Liver (tissue), 9 donors: ENCODE results near the gene WLS. TPM values are rescaled to one million over a fixed set of nuclear protein-coding genes. Genes with fewer than 3 reads are reported as not detected.

Experiments
- DNase-seq: peaks from one replicate; pipeline ENCODE4 v3.0.0-alpha.2; 2017; ENCODE audit warnings: low spot score
- H3K27ac ChIP-seq, 2 donors: one replicate each; pipeline ENCODE4 v1.7.0; 2013; ENCODE audit warnings: inconsistent platforms in 2 of 2, low read length in 2 of 2, control low read depth in 1 of 2, low read depth in 1 of 2, mild to moderate bottlenecking in 1 of 2
- H3K27me3 ChIP-seq, 4 donors: one replicate each; pipeline versions ENCODE4 v1.6.1 to v1.7.0; 2013; ENCODE audit warnings: low read length in 3 of 4, inconsistent platforms in 1 of 4, mild to moderate bottlenecking in 1 of 4, moderate library complexity in 1 of 4; ENCODE audit not compliant: control insufficient read depth in 4 of 4, insufficient read depth in 4 of 4
- H3K36me3 ChIP-seq, 4 donors: one replicate each; pipeline versions ENCODE4 v1.6.1 to v1.7.0; 2013; ENCODE audit warnings: low read length in 3 of 4, mild to moderate bottlenecking in 3 of 4, low read depth in 1 of 4, moderate library complexity in 1 of 4; ENCODE audit not compliant: control insufficient read depth in 4 of 4, insufficient read depth in 3 of 4
- H3K4me1 ChIP-seq, 4 donors: one replicate each; pipeline versions ENCODE4 v1.6.1 to v1.7.0; 2013; ENCODE audit warnings: low read length in 3 of 4, mild to moderate bottlenecking in 3 of 4, moderate library complexity in 1 of 4; ENCODE audit not compliant: control insufficient read depth in 4 of 4, insufficient read depth in 4 of 4
- H3K4me3 ChIP-seq, 3 donors: one replicate each; pipeline versions ENCODE4 v1.6.1 to v1.7.0; 2013; ENCODE audit warnings: low read length in 3 of 3, control low read depth in 1 of 3, low read depth in 1 of 3, mild to moderate bottlenecking in 1 of 3
- H3K9ac ChIP-seq, 2 donors: one replicate each; pipeline ENCODE4 v1.7.0; 2013; ENCODE audit warnings: low read length in 2 of 2, mild to moderate bottlenecking in 2 of 2, moderate library complexity in 2 of 2, control low read depth in 1 of 2, low read depth in 1 of 2
- H3K9me3 ChIP-seq, 4 donors: one replicate each; pipeline versions ENCODE4 v1.6.1 to v1.7.0; 2013; ENCODE audit warnings: low read length in 3 of 4; ENCODE audit not compliant: control insufficient read depth in 4 of 4
- ATF3 ChIP-seq: IDR thresholded peaks from 2 replicates; pipeline ENCODE4 v1.6.1; 2016; ENCODE audit warnings: antibody characterized with exemption
- CTCF ChIP-seq: fragments of 150-350 bp; IDR thresholded peaks from 2 replicates; pipeline ENCODE4 v1.5.1; 2017; ENCODE audit warnings: improper control_type of control experiment, low read depth, low read length; ENCODE audit not compliant: missing input control
- EGR1 ChIP-seq, 2 donors: IDR thresholded peaks; 2 replicates each; pipeline ENCODE4 v1.6.1; 2016 to 2018; ENCODE audit warnings: antibody characterized with exemption in 2 of 2, low read depth in 2 of 2
- FOXA1 ChIP-seq: IDR thresholded peaks from 2 replicates; pipeline ENCODE4 v1.6.1; 2016; ENCODE audit warnings: antibody characterized with exemption
- FOXA2 ChIP-seq: IDR thresholded peaks from 2 replicates; pipeline ENCODE4 v1.6.1; 2016; ENCODE audit warnings: antibody characterized with exemption
- GABPA ChIP-seq, 2 donors: IDR thresholded peaks in 1 of 2; conservative IDR thresholded peaks in 1 of 2; 2 replicates each; pipeline ENCODE4 v1.6.1; 2016; ENCODE audit warnings: antibody characterized with exemption in 2 of 2, mild to moderate bottlenecking in 1 of 2, moderate library complexity in 1 of 2
- HNF4G ChIP-seq: IDR thresholded peaks from 2 replicates; pipeline ENCODE4 v1.6.1; 2016; ENCODE audit warnings: antibody characterized with exemption
- MAX ChIP-seq: IDR thresholded peaks from 2 replicates; pipeline ENCODE4 v1.6.1; 2016; ENCODE audit warnings: antibody characterized with exemption
- NR2F2 ChIP-seq: IDR thresholded peaks from 2 replicates; pipeline ENCODE4 v1.6.1; 2016; ENCODE audit warnings: antibody characterized with exemption
- RAD21 ChIP-seq, 2 donors: IDR thresholded peaks; 2 replicates each; pipeline ENCODE4 v1.6.1; 2016; ENCODE audit warnings: antibody characterized with exemption in 2 of 2, mild to moderate bottlenecking in 2 of 2
- RXRA ChIP-seq, 2 donors: IDR thresholded peaks; 2 replicates each; pipeline ENCODE4 v1.6.1; 2017 to 2018; ENCODE audit warnings: antibody characterized with exemption in 2 of 2, mild to moderate bottlenecking in 1 of 2
- SP1 ChIP-seq: IDR thresholded peaks from 2 replicates; pipeline ENCODE4 v1.6.1; 2018; ENCODE audit warnings: antibody characterized with exemption, mild to moderate bottlenecking
- TAF1 ChIP-seq: conservative IDR thresholded peaks from 2 replicates; pipeline ENCODE4 v1.6.1; 2016; ENCODE audit warnings: antibody characterized with exemption, mild to moderate bottlenecking
- YY1 ChIP-seq: IDR thresholded peaks from 2 replicates; pipeline ENCODE4 v1.6.1; 2016; ENCODE audit warnings: antibody characterized with exemption, mild to moderate bottlenecking
- ZBTB33 ChIP-seq: IDR thresholded peaks from 2 replicates; pipeline ENCODE4 v1.6.1; 2016; ENCODE audit warnings: antibody characterized with exemption
- WGBS: extraction: QIAGEN DNeasy Blood & Tissue Kit; methylation state at CpG from one replicate; pipeline ENCODE4 v1.1.7; 2013; 5-methylcytosine and 5-hydroxymethylcytosine counted together
- polyA plus RNA-seq, 2 donors: library from polyadenylated mRNA; stranded (reverse) in 1 of 2; unstranded in 1 of 2; fragments of 200-250 nt in 1 of 2; fragments of >200 nt in 1 of 2; fragmentation: Nextera tagmentation in 1 of 2; extraction: Ambion mirVana in 1 of 2; gene quantifications; one replicate each; pipeline versions ENCODE4 v1.2.1 to v1.2.3, GENCODE V29; 2013 to 2015
- total RNA-seq, 2 donors: library from RNA; depleted of rRNA; stranded (reverse); fragments of >200 nt; gene quantifications; one replicate each; pipeline ENCODE4 v1.2.3, GENCODE V29; 2014
- donor health status: healthy.
- donor health status: healthy.
- donor health status: healthy.
- donor health status: healthy.
- donor health status: healthy.

The WLS gene
- total and polyA plus RNA-seq, 4 donors: 3.2 to 12.5 (median 7.7) TPM

GRCh38 chr1:68188060-68188538, 44.2 kb downstream of the WLS start:
- Histone ChIP-seq H3K36me3 (no peaks in the 10 kb centered on the region), H3K27me3 (no peaks in the 10 kb centered on the region), H3K4me1 (no peaks in the 10 kb centered on the region), H3K9ac (no peak overlapping the region), H3K9me3 (no peaks in the 10 kb centered on the region), H3K27ac (no peak overlapping the region), H3K4me3 (no peak overlapping the region)
- DNase-seq: no peak
- 88% methylated on average over 3 of the region's 3 CpGs for WGBS
- TF ChIP-seq MAX (no peak), SP1 (no peak)

GRCh38 chr1:68185743-68186142, 46.6 kb downstream of the WLS start:
- 93% methylated on average over 2 of the region's 2 CpGs for WGBS
- no peak for DNase-seq
- no peak overlapping the region for H3K4me3 ChIP-seq

GRCh38 chr1:68183895-68184294, 48.4 kb downstream of the WLS start:
- no peaks in the 10 kb centered on the region for H3K4me1 ChIP-seq
- 98% methylated on average over 2 of the region's 2 CpGs for WGBS

More at GRCh38 chr1:68185743-68186142, 46.6 kb downstream of the WLS start:
- no peaks in the 10 kb centered on the region for H3K27me3 ChIP-seq
- no peaks in the 10 kb centered on the region for H3K4me1 ChIP-seq
- H3K27ac ChIP-seq: no peak overlapping the region
- TF ChIP-seq TAF1 (no peak), FOXA1 (no peak), ZBTB33 (no peak), FOXA2 (no peak)
- H3K9me3 ChIP-seq: no peaks in the 10 kb centered on the region
- no peak overlapping the region for H3K9ac ChIP-seq
- H3K36me3 ChIP-seq: no peaks in the 10 kb centered on the region

More at GRCh38 chr1:68183895-68184294, 48.4 kb downstream of the WLS start:
- DNase-seq: no peak
- Histone ChIP-seq H3K9me3 (no peaks in the 10 kb centered on the region), H3K27me3 (no peaks in the 10 kb centered on the region), H3K27ac (no peak overlapping the region), H3K36me3 (no peaks in the 10 kb centered on the region), H3K9ac (no peak overlapping the region), H3K4me3 (no peak overlapping the region)
- TF ChIP-seq HNF4G (no peak), CTCF (no peak), EGR1 (IDR thresholded peaks at IDR 0.05; ENCODE audit: low read depth in 2 of 2) (no peak), RAD21 (IDR thresholded peaks at IDR 0.05) (no peak), YY1 (no peak), FOXA1 (no peak), RXRA (IDR thresholded peaks at IDR 0.05) (no peak), TAF1 (no peak), FOXA2 (no peak), ATF3 (no peak), GABPA (IDR thresholded peaks at IDR 0.05 in 1 of 2, conservative IDR thresholded peaks at IDR 0.05 in 1 of 2) (no peak), NR2F2 (no peak)
